ENCODE measurements around the gene FBXL4.

- TF ChIP-seq CTCF (IDR thresholded peaks at IDR 0.05; ENCODE audit: insufficient read depth, low read length) (no peak), POLR2AphosphoS5 (IDR thresholded peaks at IDR 0.05; ENCODE audit: low read depth) (no peak), GABPA (IDR thresholded peaks at IDR 0.05; ENCODE audit: low read depth) (no peak), SPI1 (IDR thresholded peaks at IDR 0.05; ENCODE audit: borderline replicate concordance, low read depth) (no peak)
- TF ChIP-seq, protein P1, sequence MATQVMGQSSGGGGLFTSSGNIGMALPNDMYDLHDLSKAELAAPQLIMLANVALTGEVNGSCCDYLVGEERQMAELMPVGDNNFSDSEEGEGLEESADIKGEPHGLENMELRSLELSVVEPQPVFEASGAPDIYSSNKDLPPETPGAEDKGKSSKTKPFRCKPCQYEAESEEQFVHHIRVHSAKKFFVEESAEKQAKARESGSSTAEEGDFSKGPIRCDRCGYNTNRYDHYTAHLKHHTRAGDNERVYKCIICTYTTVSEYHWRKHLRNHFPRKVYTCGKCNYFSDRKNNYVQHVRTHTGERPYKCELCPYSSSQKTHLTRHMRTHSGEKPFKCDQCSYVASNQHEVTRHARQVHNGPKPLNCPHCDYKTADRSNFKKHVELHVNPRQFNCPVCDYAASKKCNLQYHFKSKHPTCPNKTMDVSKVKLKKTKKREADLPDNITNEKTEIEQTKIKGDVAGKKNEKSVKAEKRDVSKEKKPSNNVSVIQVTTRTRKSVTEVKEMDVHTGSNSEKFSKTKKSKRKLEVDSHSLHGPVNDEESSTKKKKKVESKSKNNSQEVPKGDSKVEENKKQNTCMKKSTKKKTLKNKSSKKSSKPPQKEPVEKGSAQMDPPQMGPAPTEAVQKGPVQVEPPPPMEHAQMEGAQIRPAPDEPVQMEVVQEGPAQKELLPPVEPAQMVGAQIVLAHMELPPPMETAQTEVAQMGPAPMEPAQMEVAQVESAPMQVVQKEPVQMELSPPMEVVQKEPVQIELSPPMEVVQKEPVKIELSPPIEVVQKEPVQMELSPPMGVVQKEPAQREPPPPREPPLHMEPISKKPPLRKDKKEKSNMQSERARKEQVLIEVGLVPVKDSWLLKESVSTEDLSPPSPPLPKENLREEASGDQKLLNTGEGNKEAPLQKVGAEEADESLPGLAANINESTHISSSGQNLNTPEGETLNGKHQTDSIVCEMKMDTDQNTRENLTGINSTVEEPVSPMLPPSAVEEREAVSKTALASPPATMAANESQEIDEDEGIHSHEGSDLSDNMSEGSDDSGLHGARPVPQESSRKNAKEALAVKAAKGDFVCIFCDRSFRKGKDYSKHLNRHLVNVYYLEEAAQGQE (IDR thresholded peaks at IDR 0.05; ENCODE audit: insufficient replicate concordance, low read depth), result no peak
Observed at GRCh38 chr6:98871821-98872220, 75.9 kb downstream of the FBXL4 start.

Data from HL-60 (cell line).